Natural killer cell (primary cell): Measurements from ENCODE around the gene ZNF580. TPM values are rescaled to one million over a fixed set of nuclear protein-coding genes. Genes with fewer than 3 reads are reported as not detected.

ENCODE experiments used
- ATAC-seq, 3 donors: fragments of 150-1000 bp in 2 of 3; fragments of 200-7000 bp in 1 of 3; cut with Tn5 transposase; 1 replicate in 1 of 3; 2 replicates in 2 of 3; pipeline ENCODE4 v1.10.0; 2021; ENCODE audit warnings: mild to moderate bottlenecking in 2 of 3, moderate library complexity in 2 of 3
- DNase-seq, 2 donors: peaks; one replicate each; pipeline versions ENCODE4 v3.0.0 to v3.0.0-alpha.2; 2013 to 2021; ENCODE audit warnings: mixed read lengths in 1 of 2
- H3K27ac ChIP-seq: one replicate; pipeline ENCODE4 v1.5.1; 2013; ENCODE audit warnings: mild to moderate bottlenecking, low read length
- H3K27me3 ChIP-seq: one replicate; pipeline ENCODE4 v1.6.1; 2013; ENCODE audit warnings: low read length; ENCODE audit not compliant: control insufficient read depth, insufficient read depth
- H3K36me3 ChIP-seq: one replicate; pipeline ENCODE4 v1.6.1; 2013; ENCODE audit warnings: low read length; ENCODE audit not compliant: control insufficient read depth, insufficient read depth
- H3K4me1 ChIP-seq: one replicate; pipeline ENCODE4 v1.6.1; 2013; ENCODE audit warnings: low read length; ENCODE audit not compliant: control insufficient read depth, insufficient read depth
- H3K4me3 ChIP-seq: one replicate; pipeline ENCODE4 v1.5.1; 2013; ENCODE audit warnings: low read length
- H3K9me3 ChIP-seq: one replicate; pipeline ENCODE4 v1.6.1; 2013; ENCODE audit warnings: low read length; ENCODE audit not compliant: control insufficient read depth, insufficient read depth
- H3K27ac Mint-ChIP-seq, 2 donors: one replicate each; pipeline ENCODE4 v1.8.0; 2022; ENCODE audit warnings: mild to moderate bottlenecking in 2 of 2, mixed read lengths in 2 of 2, moderate library complexity in 1 of 2
- H3K27me3 Mint-ChIP-seq, 2 donors: one replicate each; pipeline ENCODE4 v1.8.0; 2022; ENCODE audit warnings: low read depth in 2 of 2, mixed read lengths in 2 of 2
- H3K36me3 Mint-ChIP-seq: one replicate; pipeline ENCODE4 v1.8.0; 2022; ENCODE audit warnings: mixed read lengths
- H3K4me1 Mint-ChIP-seq, 2 donors: one replicate each; pipeline ENCODE4 v1.8.0; 2022; ENCODE audit warnings: mixed read lengths in 2 of 2
- H3K4me3 Mint-ChIP-seq: one replicate; pipeline ENCODE4 v1.8.0; 2022; ENCODE audit warnings: mild to moderate bottlenecking, moderate library complexity, mixed read lengths
- H3K9me3 Mint-ChIP-seq, 2 donors: one replicate each; pipeline ENCODE4 v1.8.0; 2022; ENCODE audit warnings: mixed read lengths in 2 of 2
- CTCF ChIP-seq: fragments of 200-600 bp; IDR thresholded peaks from one replicate; pipeline ENCODE4 v1.8.0; 2022; ENCODE audit warnings: antibody characterized with exemption
- WGBS: methylation state at CpG from one replicate; pipeline ENCODE4 v1.1.7; 2013; ENCODE audit warnings: missing lambda C conversion rate; ENCODE audit not compliant: insufficient coverage; 5-methylcytosine and 5-hydroxymethylcytosine counted together
- intact Hi-C: fragments of 100-400 bp; cut with micrococcal nuclease; formaldehyde crosslinking; loops from one replicate; pipeline ENCODE4 v1.14.2; 2022
- total RNA-seq, 4 donors: library from RNA; stranded (reverse); fragments of 120-200 nt in 1 of 4; gene quantifications; one replicate each; pipeline versions ENCODE4 v1.2.3 to v1.2.4, GENCODE V29; 2013 to 2022

ZNF580 gene
- total RNA-seq, 3 donors from 2014 or later (not counting 1 experiment from before 2014, with no cell fraction given): 38.0 to 46.0 (median 40.0) TPM

GRCh38 chr19:55689411-55690108 lies 48.8 kb downstream of the ZNF580 start:
- no peak for TF ChIP-seq CTCF
- no peaks in the 10 kb centered on the region for H3K9me3 ChIP-seq
- H3K27ac Mint-ChIP-seq: no peak overlapping the region
- H3K27me3 ChIP-seq: no peaks in the 10 kb centered on the region
- H3K27me3 Mint-ChIP-seq: no peaks in the 10 kb centered on the region
- no peak overlapping the region for H3K4me3 Mint-ChIP-seq
- peaks cover 64% of the 10 kb centered on the region for H3K36me3 ChIP-seq
- H3K4me3 ChIP-seq: no peak overlapping the region
- no peaks in the 10 kb centered on the region for H3K36me3 Mint-ChIP-seq
- peaks cover 7% of the 10 kb centered on the region for H3K4me1 ChIP-seq
- intact Hi-C loops: no loop called here
- ATAC-seq: no peak
- peaks cover 0 to 16% of the 10 kb centered on the region in 2 donors for H3K4me1 Mint-ChIP-seq
- H3K27ac ChIP-seq: no peak overlapping the region
- H3K9me3 Mint-ChIP-seq: no peaks in the 10 kb centered on the region
- WGBS: 96% methylated on average over 35 of the region's 35 CpGs
- no peak for DNase-seq

GRCh38 chr19:55690109-55690768 lies 49.4 kb downstream of the ZNF580 start:
- no peak for TF ChIP-seq CTCF
- no peak overlapping the region for H3K4me3 Mint-ChIP-seq
- peaks cover 0 to 13% of the 10 kb centered on the region in 2 donors for H3K4me1 Mint-ChIP-seq
- H3K36me3 ChIP-seq: peaks cover 66% of the 10 kb centered on the region
- WGBS: 98% methylated on average over 25 of the region's 25 CpGs
- no peaks in the 10 kb centered on the region for H3K36me3 Mint-ChIP-seq
- H3K9me3 Mint-ChIP-seq: no peaks in the 10 kb centered on the region
- ATAC-seq: no peak
- no peaks in the 10 kb centered on the region for H3K27me3 Mint-ChIP-seq
- DNase-seq: no peak
- intact Hi-C loops: no loop called here
- no peaks in the 10 kb centered on the region for H3K27me3 ChIP-seq
- peaks cover 7% of the 10 kb centered on the region for H3K4me1 ChIP-seq
- no peaks in the 10 kb centered on the region for H3K9me3 ChIP-seq
- no peak overlapping the region for H3K27ac Mint-ChIP-seq
- H3K4me3 ChIP-seq: no peak overlapping the region
- H3K27ac ChIP-seq: no peak overlapping the region

GRCh38 chr19:55690769-55691545 lies 50.2 kb downstream of the ZNF580 start:
- Histone ChIP-seq H3K36me3 (peaks cover 67% of the 10 kb centered on the region), H3K4me1 (peaks cover 7% of the 10 kb centered on the region), H3K27me3 (no peaks in the 10 kb centered on the region), H3K4me3 (no peak overlapping the region), H3K9me3 (no peaks in the 10 kb centered on the region), H3K27ac (no peak overlapping the region)
- Mint-ChIP-seq H3K27me3 (no peaks in the 10 kb centered on the region), H3K9me3 (no peaks in the 10 kb centered on the region), H3K4me3 (no peak overlapping the region), H3K36me3 (no peaks in the 10 kb centered on the region), H3K27ac (no peak overlapping the region), H3K4me1 (peaks cover 0 to 10% of the 10 kb centered on the region in 2 donors)
- DNase-seq (no peak), ATAC-seq (no peak)
- no peak for TF ChIP-seq CTCF
- intact Hi-C loops: no loop called here
- WGBS: 98% methylated on average over 30 of the region's 31 CpGs
